SK-N-SH (cell line): ENCODE measurements around the gene PCDHGA5.

Experiments used
- CHD2 ChIP-seq: fragments of 150-350 bp; IDR thresholded peaks from 2 replicates; pipeline ENCODE4 v1.6.1; 2018; ENCODE audit warnings: low read length; ENCODE audit not compliant: partially characterized antibody
- EP300 ChIP-seq, 2 experiments: IDR thresholded peaks; 2 replicates each; pipeline versions ENCODE4 v1.4.0 to v1.6.1; 2012; ENCODE audit warnings: borderline replicate concordance in 1 of 2, low read depth in 1 of 2, low read length in 1 of 2
- EZH2phosphoT487 ChIP-seq: fragments of 200-600 bp; sonication (generic); IDR thresholded peaks from 2 replicates; pipeline ENCODE4 v1.6.1; 2017; ENCODE audit warnings: low read depth, mixed run types, mild to moderate bottlenecking, antibody characterized with exemption, moderate library complexity, borderline replicate concordance
- GABPA ChIP-seq: IDR thresholded peaks from 2 replicates; pipeline ENCODE4 v1.4.0; 2012; ENCODE audit warnings: low read depth, mild to moderate bottlenecking
- GATA2 ChIP-seq: sonication (generic); formaldehyde crosslinking; IDR thresholded peaks from 2 replicates; pipeline ENCODE4 v1.5.0; 2020; ENCODE audit warnings: mild to moderate bottlenecking, missing genetic modification reagents
- MXI1 ChIP-seq: IDR thresholded peaks from 2 replicates; pipeline ENCODE4 v1.6.1; 2012; ENCODE audit warnings: mild to moderate bottlenecking, low read depth, low read length, improper control_type of control experiment
- NRF1 ChIP-seq: IDR thresholded peaks from 2 replicates; pipeline ENCODE4 v1.6.1; 2012; ENCODE audit warnings: low read depth, mild to moderate bottlenecking, low read length
- POLR2AphosphoS5 ChIP-seq: IDR thresholded peaks from 2 replicates; pipeline ENCODE4 v1.6.1; 2012; ENCODE audit warnings: low read depth, low read length
- RFX5 ChIP-seq: IDR thresholded peaks from 2 replicates; pipeline ENCODE4 v1.6.1; 2012; ENCODE audit warnings: mild to moderate bottlenecking, improper control_type of control experiment, low read length
- TF ChIP-seq, protein P1 (sequence below): fragments of 200-600 bp; sonication (generic); IDR thresholded peaks from 2 replicates; pipeline ENCODE4 v1.6.1; 2017; ENCODE audit warnings: antibody characterized with exemption, mild to moderate bottlenecking, moderate library complexity
- TF ChIP-seq, protein P2 (sequence below): IDR thresholded peaks from 2 replicates; pipeline ENCODE4 v1.4.0; 2012; ENCODE audit warnings: low read depth, borderline replicate concordance
- TF ChIP-seq, protein P3 (sequence below): IDR thresholded peaks from 2 replicates; pipeline ENCODE4 v1.4.0; 2012; ENCODE audit warnings: low read depth
- TF ChIP-seq, protein P4 (sequence below): fragments of 150-350 bp; IDR thresholded peaks from 2 replicates; pipeline ENCODE4 v1.6.1; 2016; ENCODE audit warnings: mild to moderate bottlenecking, low read depth, low read length

DNA sequence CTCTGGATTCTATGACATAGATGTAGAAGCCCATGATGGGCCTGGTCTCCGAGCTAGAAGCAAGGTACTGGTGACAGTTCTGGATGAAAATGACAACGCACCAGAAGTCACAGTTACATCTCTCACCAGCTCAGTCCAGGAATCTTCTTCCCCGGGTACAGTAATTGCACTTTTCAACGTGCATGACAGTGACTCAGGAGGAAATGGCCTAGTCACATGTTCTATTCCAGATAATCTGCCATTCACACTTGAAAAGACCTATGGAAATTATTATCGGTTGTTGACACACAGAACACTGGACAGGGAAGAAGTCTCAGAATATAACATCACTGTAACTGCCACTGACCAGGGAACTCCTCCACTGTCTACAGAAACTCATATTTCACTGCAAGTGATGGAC, 7.8 kb upstream of the PCDHGA5 start:
- TF ChIP-seq, protein P1, sequence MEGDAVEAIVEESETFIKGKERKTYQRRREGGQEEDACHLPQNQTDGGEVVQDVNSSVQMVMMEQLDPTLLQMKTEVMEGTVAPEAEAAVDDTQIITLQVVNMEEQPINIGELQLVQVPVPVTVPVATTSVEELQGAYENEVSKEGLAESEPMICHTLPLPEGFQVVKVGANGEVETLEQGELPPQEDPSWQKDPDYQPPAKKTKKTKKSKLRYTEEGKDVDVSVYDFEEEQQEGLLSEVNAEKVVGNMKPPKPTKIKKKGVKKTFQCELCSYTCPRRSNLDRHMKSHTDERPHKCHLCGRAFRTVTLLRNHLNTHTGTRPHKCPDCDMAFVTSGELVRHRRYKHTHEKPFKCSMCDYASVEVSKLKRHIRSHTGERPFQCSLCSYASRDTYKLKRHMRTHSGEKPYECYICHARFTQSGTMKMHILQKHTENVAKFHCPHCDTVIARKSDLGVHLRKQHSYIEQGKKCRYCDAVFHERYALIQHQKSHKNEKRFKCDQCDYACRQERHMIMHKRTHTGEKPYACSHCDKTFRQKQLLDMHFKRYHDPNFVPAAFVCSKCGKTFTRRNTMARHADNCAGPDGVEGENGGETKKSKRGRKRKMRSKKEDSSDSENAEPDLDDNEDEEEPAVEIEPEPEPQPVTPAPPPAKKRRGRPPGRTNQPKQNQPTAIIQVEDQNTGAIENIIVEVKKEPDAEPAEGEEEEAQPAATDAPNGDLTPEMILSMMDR: no peak
- TF ChIP-seq, protein P2, sequence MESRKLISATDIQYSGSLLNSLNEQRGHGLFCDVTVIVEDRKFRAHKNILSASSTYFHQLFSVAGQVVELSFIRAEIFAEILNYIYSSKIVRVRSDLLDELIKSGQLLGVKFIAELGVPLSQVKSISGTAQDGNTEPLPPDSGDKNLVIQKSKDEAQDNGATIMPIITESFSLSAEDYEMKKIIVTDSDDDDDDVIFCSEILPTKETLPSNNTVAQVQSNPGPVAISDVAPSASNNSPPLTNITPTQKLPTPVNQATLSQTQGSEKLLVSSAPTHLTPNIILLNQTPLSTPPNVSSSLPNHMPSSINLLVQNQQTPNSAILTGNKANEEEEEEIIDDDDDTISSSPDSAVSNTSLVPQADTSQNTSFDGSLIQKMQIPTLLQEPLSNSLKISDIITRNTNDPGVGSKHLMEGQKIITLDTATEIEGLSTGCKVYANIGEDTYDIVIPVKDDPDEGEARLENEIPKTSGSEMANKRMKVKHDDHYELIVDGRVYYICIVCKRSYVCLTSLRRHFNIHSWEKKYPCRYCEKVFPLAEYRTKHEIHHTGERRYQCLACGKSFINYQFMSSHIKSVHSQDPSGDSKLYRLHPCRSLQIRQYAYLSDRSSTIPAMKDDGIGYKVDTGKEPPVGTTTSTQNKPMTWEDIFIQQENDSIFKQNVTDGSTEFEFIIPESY: no peak
- no peak for TF ChIP-seq EP300 (IDR thresholded peaks at IDR 0.05; ENCODE audit: borderline replicate concordance in 1 of 2, low read depth in 1 of 2, low read length in 1 of 2)
- TF ChIP-seq GATA2 (CRISPR knock-in tag): no peak
- no peak for TF ChIP-seq CHD2
- no peak for TF ChIP-seq EZH2phosphoT487
- TF ChIP-seq POLR2AphosphoS5: no peak
- TF ChIP-seq NRF1: no peak
- TF ChIP-seq, protein P3, sequence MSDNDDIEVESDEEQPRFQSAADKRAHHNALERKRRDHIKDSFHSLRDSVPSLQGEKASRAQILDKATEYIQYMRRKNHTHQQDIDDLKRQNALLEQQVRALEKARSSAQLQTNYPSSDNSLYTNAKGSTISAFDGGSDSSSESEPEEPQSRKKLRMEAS: no peak
- TF ChIP-seq, protein P4, sequence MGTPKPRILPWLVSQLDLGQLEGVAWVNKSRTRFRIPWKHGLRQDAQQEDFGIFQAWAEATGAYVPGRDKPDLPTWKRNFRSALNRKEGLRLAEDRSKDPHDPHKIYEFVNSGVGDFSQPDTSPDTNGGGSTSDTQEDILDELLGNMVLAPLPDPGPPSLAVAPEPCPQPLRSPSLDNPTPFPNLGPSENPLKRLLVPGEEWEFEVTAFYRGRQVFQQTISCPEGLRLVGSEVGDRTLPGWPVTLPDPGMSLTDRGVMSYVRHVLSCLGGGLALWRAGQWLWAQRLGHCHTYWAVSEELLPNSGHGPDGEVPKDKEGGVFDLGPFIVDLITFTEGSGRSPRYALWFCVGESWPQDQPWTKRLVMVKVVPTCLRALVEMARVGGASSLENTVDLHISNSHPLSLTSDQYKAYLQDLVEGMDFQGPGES: no peak
- no peak for TF ChIP-seq MXI1
- no peak for TF ChIP-seq GABPA
- TF ChIP-seq RFX5: no peak
